ENCODE results near the gene GRP.

The GRP gene

DNA sequence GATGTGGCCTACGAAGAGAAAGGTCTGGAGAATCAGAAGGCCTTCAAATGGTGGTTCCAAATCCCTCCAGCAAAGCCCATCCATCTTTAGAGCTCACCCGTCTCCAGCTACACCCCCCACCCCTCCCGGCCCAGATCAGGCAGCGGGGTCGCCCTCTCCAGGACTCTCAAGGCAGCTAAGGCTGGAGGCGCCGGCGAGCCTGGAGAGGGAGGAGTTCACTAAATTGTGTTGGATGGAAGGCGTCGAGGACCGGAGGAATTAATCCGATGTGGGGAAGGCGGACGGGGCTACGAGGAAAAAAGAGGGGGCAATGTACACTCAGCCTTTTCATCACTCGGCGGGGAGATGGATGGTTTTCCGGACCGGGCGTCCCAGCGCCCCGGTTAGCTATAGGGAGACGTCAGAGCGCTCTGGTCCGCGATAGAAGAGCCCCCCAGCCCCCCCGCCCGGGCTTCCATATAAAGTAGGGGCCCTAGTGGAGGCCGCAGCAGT, at the start of gene GRP:
TSS of gene GRP (plus strand) at position 487 of the 492 bp plus-strand sequence. CDS start 108 bp downstream, outside the sequence.
- DNase-seq = no peak

DNA sequence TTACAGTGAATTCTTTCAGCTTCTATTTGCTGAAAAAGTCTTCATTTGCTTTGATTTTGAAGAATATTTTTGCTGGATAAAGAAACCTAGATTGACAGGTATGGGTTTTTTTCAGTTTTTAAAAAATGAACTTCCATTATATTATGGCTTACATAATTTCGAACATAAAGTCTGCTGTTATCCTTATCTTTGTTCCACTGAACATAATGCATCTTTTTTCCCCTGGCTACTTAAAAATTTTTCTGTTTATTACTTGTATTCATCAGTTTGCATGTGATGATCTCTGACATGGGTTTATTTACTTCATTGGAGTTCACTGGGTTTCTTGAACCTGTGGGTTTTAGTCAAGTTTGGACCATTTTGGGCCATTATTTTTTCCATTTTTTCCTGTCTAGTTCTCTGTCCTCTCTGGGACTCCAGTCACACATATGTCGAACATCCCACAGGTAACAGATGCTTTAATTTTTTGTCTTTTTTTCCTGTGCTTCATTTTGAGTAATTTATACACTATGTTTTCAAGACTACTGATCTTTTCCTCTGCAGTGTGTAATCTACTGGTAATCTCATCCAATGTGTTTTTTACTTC, 47.2 kb upstream of the GRP start:
- DNase-seq = no peak

GRCh38 chr18:59177485-59177884, 42.5 kb upstream of the GRP start:
- no peak for DNase-seq

DNA sequence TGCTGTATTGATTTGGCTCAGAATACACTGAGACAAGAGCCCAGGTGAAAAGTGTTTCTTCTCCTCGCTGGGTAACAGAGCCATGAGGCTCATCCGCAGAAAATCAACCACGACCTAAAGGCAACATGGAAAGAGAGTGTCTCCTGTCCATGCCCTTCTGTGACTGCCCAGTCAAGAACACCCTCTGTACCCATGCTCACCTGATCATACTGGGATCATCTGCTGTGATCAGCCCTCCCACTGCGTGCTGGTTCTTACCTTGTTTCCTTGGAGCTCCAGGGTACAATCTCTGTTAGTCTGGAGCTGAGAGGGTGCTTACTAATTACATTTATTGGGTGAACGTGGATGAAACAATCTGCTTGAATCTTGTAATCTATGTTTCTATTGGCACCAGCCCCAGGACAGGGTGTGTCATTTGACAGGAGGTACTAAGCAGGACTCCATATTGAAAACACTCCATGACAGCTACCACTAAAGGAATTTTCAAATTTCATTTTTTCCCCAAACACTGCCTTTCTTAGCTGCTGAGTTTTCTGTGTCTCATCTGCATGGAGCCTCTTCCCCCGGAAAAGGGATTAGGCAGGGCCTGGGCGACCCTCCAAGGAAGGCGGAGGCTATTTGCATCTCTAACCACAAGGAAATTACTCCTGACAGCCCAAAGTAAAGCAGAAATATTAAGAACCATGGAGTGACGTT, 39.7 kb upstream of the GRP start:
- DNase-seq = no peak

DNA sequence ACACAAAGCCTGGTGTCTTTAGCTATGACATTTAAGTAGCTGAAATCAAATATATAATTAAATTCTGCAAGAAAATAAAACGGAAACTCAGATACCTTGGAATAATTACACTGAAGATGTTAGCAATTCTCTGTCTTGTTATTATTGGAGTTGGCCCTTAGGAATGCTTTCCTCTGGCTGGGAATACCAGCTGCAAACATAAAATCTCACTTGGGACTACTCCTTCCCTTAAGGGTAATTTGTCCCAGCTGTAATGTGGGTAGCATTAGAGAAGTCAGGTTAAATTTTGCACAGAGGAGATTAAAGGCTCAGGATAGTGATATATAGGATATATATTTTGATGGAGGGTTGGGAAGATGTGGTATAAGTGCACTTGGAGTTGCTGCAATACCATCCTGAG, 37.3 kb upstream of the GRP start:
- no peak for DNase-seq

- no peak for DNase-seq
These were observed 30.9 kb upstream of the GRP start for GRCh38 chr18:59189008-59189407.

DNA sequence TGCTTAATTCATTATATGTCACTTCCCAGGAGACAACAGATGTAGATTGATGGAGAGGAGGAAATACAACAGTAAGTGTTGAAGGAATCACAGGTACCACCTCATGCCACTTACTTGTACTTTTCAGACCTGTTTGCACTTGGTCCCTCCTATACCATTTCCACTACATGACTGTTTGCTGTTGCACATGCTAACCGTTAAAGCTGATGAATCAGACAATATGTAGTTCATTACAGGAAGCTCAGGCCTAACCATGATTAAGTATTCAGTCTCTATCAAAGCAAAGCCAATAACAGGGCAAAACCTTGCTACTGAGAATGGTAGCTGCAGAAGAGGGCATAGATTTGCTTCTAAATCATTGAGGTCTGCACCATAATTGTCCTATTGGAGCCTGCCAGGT, 30.2 kb upstream of the GRP start:
- no peak for DNase-seq

GRCh38 chr18:59196161-59196725, 23.7 kb upstream of the GRP start:
- no peak for DNase-seq

- DNase-seq = no peak
These were observed 22.3 kb upstream of the GRP start for GRCh38 chr18:59197636-59198035.

DNA sequence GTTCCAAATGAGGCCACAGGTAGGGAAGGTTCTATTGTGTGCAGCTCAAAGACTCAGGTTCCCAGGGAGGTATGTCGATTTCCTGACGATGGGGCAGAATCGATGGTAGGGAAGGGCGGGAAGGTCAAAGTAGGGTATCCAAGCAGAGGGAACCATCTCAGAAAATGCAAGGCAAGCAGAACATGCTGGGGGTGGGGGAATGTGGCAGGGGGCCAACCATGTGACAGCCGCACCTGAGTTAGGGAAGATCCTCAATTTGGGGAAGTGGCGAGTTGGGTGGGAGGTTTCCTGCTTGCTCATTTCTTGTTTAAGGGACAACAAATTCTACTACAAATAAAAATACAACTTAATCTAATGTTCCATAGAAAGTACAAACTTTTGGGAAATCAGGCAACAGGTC, 21.7 kb upstream of the GRP start:
- DNase-seq = no peak

GRCh38 chr18:59200787-59201186, 19.2 kb upstream of the GRP start:
- no peak for DNase-seq

GRCh38 chr18:59202258-59202820, 17.6 kb upstream of the GRP start:
- no peak for DNase-seq

DNA sequence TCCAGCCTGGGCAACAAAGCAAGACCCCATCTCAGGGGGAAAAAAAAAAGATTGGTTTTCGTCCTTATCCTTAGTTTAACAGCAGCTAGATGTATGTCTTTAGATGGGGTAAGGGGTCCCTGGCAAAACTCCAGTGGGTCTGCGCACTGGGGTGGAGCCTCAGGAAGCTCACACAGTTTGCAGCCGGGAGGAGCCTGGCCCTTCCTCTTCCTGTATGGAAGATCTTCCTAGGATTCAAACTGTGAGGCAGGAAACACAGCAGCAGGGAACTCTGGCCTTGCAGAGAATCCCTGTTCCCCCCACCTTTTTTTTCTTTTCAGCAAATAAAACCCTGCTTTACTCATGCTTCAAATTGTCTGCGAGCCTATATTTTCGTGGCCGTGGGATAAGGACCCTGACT, 12.5 kb upstream of the GRP start:
- DNase-seq = no peak

- DNase-seq = no peak
These were observed 11.3 kb upstream of the GRP start for GRCh38 chr18:59208602-59209125.

DNA sequence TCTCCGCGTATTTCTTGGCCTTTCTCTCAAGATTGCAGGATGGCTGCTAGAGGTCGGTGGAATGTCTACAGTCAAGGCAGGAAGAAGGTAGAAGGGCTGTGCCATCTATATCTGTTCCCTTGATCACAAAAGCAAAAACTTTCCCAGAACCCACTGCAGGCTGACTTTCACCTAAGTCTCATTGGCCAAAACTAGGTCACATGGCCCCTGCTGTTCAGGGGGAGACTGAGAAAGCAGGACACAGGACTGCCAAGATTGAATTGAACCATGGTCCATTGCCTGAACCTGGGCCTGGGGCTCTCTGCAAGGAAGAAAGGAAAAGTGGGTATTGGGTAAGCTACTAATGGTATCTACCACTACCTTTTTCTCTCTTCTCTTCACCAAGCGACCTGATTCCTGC, 9.7 kb upstream of the GRP start:
- no peak for DNase-seq

GRCh38 chr18:59211629-59212028, 8.3 kb upstream of the GRP start:
- no peak for DNase-seq

DNA sequence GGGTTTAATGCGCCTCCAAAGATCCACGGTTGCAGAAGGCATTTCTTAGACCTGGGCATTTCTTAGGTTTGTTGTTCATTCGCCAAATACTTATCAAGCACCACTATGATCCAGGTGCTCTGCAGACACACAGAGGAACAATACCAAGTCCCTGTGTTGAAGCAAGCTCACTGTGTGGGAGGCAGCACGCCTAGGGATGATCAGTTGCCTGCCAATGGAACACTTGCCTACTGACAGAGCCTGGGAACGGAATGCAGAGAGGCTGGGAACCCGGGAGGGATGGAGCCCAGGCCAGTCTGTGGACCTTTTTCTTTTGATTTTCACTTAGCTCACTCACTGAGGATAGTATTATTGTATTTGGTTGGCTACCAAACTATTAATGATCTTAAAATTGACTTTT, 1.9 kb upstream of the GRP start:
- DNase-seq = no peak

GRCh38 chr18:59220164-59220783, 316 bp downstream of the GRP start:
- DNase-seq = no peak

DNA sequence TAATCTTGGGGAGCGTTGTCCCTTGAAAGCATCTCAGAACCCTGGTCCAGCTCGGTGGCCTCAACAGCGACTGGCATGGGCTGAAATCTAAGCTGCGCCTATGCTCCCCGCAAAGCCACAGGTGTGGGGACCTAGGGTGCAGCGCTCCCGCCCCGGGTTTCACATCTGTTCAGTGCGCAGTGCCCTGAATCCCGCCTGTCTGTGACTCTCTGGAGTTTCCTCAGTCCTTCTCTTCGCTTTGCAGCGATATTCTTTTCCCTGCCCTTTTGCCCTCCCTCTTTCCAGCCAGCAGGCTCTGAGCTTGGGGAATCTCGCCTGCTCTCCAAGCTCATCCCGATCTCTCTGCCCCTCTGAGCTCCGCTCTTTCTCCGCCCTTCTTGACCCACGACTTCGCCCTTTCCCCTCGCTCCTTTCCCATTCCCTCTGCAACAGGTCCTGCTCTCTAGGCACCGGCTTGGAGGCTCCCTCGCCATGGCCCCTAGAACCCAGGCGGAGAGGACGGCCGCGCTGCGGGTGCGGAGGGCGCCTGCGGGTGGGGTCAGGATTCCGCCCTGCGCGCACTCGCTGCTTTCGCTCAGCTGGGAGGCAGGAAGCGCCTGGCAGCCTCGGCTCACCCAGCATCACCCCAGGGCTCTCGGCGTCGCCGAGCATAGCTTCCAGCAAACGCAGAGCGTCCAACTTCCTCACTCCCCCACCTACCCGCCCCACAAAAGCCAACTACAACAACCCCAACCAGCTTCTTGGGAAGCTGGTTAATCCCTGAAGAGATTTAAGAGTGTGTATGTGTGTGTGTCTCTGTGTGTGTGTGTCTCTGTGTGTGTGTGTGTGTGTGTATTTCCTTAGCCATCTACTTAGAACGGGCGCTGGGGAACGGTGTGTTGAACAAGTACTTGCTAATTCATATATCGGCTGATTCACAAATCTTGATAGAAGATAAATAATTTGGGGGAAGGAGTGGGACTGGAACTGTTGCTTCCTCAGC, 1.1 kb downstream of the GRP start:
- DNase-seq = no peak

DNA sequence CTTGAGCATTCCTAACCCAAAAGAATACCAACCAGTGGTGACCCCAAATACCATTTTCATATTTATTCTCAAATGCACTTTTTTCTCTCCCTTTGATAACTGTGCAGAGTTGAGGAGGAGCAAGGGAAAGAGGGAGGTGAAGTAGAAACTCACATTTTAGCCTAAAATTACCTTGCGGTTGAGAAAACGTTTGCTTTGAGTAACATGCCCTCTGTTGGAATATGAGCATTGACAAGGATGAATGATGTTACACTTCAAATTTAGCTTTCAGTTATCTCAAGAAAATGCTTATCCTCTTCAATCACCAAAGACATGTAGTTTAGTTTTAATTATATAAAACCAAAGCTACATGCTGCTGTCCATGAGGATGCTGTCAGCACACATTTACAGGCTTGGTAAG, 2.4 kb downstream of the GRP start:
- no peak for DNase-seq

DNA sequence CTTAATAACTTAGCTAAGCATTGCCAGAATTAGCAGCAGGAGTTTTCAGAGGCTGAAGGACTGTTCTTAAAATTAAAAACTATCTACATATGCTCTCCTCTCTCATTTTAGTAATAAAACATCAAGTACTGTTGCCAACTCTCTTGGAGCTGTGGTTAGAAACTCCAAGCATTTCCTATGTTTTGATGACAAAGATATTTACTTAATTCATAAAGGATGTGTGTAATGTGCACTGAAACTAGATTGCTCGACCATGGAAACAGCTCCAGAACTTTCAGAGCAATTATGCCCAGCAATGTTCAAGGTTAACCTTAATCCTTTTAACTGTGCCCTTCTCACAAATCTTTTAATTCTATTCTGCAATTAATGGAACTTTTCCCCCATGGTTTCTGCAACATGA, 8.4 kb downstream of the GRP start:
- no peak for DNase-seq

DNA sequence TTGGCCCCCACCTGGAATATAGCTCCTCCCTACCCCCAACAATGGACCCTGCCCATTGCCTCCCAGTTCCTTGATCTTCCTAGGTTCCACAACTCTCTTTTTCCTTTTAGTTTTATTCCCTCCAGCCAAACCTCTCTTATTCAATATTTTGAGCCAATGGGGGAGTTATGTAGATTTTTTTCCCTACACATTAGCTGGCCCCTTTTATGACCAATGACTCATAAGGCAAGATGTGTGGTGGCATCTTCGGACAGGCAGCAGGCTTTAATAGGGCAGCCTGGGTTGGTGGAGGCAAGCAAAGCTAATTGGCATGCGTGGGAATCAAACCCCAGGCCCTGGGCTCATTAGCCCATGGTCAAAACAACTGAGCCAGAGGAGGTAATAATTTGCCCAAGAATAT, 9.2 kb downstream of the GRP start:
- DNase-seq = no peak
